ENCODE results near the gene ZNRF2.

ZNRF2 gene

GRCh38 chr7:30274641-30275040 is 9.8 kb upstream of the ZNRF2 start:
- Histone ChIP-seq H3K9me3 (ENCODE audit: severe bottlenecking) (no peaks in the 10 kb centered on the region), H3K27ac (ENCODE audit: poor library complexity, severe bottlenecking) (no peak overlapping the region), H3K4me3 (ENCODE audit: severe bottlenecking) (no peak overlapping the region), H3K36me3 (ENCODE audit: low read depth) (no peaks in the 10 kb centered on the region), H3K27me3 (ENCODE audit: insufficient read depth, poor library complexity, severe bottlenecking) (no peaks in the 10 kb centered on the region), H3K4me1 (ENCODE audit: insufficient read depth, poor library complexity, severe bottlenecking) (no peaks in the 10 kb centered on the region)
- DNase-seq (ENCODE audit: low spot score), result no peak
- ATAC-seq (ENCODE audit: low read depth), result no peak
- TF ChIP-seq CTCF (IDR thresholded peaks at IDR 0.05; ENCODE audit: poor library complexity, severe bottlenecking), result no peak

- DNase-seq (ENCODE audit: low spot score), result no peak
- Histone ChIP-seq H3K9me3 (ENCODE audit: severe bottlenecking) (no peaks in the 10 kb centered on the region), H3K4me3 (ENCODE audit: severe bottlenecking) (no peak overlapping the region), H3K27me3 (ENCODE audit: insufficient read depth, poor library complexity, severe bottlenecking) (no peaks in the 10 kb centered on the region), H3K4me1 (ENCODE audit: insufficient read depth, poor library complexity, severe bottlenecking) (no peaks in the 10 kb centered on the region), H3K27ac (ENCODE audit: poor library complexity, severe bottlenecking) (no peak overlapping the region), H3K36me3 (ENCODE audit: low read depth) (no peaks in the 10 kb centered on the region)
- peak; percentile 73 for ATAC-seq (ENCODE audit: low read depth)
- peak; percentile 87 for TF ChIP-seq CTCF (IDR thresholded peaks at IDR 0.05; ENCODE audit: poor library complexity, severe bottlenecking)
Observed at GRCh38 chr7:30276203-30276900, 8.0 kb upstream of the ZNRF2 start.

- DNase-seq (ENCODE audit: low spot score) (no peak), ATAC-seq (ENCODE audit: low read depth) (no peak)
- H3K36me3 ChIP-seq (ENCODE audit: low read depth), result no peaks in the 10 kb centered on the region
- no peak for TF ChIP-seq CTCF (IDR thresholded peaks at IDR 0.05; ENCODE audit: poor library complexity, severe bottlenecking)
- H3K4me1 ChIP-seq (ENCODE audit: insufficient read depth, poor library complexity, severe bottlenecking), result no peaks in the 10 kb centered on the region
- no peak overlapping the region for H3K4me3 ChIP-seq (ENCODE audit: severe bottlenecking)
- H3K9me3 ChIP-seq (ENCODE audit: severe bottlenecking), result no peaks in the 10 kb centered on the region
- H3K27ac ChIP-seq (ENCODE audit: poor library complexity, severe bottlenecking), result no peak overlapping the region
- no peaks in the 10 kb centered on the region for H3K27me3 ChIP-seq (ENCODE audit: insufficient read depth, poor library complexity, severe bottlenecking)
Observed at GRCh38 chr7:30278376-30278775, 6.0 kb upstream of the ZNRF2 start.

- Histone ChIP-seq H3K9me3 (ENCODE audit: severe bottlenecking) (no peaks in the 10 kb centered on the region), H3K27me3 (ENCODE audit: insufficient read depth, poor library complexity, severe bottlenecking) (no peaks in the 10 kb centered on the region), H3K36me3 (ENCODE audit: low read depth) (no peaks in the 10 kb centered on the region), H3K4me3 (ENCODE audit: severe bottlenecking) (no peak overlapping the region), H3K27ac (ENCODE audit: poor library complexity, severe bottlenecking) (no peak overlapping the region), H3K4me1 (ENCODE audit: insufficient read depth, poor library complexity, severe bottlenecking) (no peaks in the 10 kb centered on the region)
- ATAC-seq (ENCODE audit: low read depth), result no peak
- no peak for TF ChIP-seq CTCF (IDR thresholded peaks at IDR 0.05; ENCODE audit: poor library complexity, severe bottlenecking)
- DNase-seq (ENCODE audit: low spot score), result no peak
Observed at GRCh38 chr7:30278849-30279652, 5.3 kb upstream of the ZNRF2 start.

- no peak for TF ChIP-seq CTCF (IDR thresholded peaks at IDR 0.05; ENCODE audit: poor library complexity, severe bottlenecking)
Observed at GRCh38 chr7:30279653-30279904, 4.8 kb upstream of the ZNRF2 start.

More at GRCh38 chr7:30279653-30279904, 4.8 kb upstream of the ZNRF2 start:
- Histone ChIP-seq H3K4me1 (ENCODE audit: insufficient read depth, poor library complexity, severe bottlenecking) (no peaks in the 10 kb centered on the region), H3K27me3 (ENCODE audit: insufficient read depth, poor library complexity, severe bottlenecking) (no peaks in the 10 kb centered on the region), H3K4me3 (ENCODE audit: severe bottlenecking) (no peak overlapping the region), H3K36me3 (ENCODE audit: low read depth) (no peaks in the 10 kb centered on the region), H3K9me3 (ENCODE audit: severe bottlenecking) (no peaks in the 10 kb centered on the region), H3K27ac (ENCODE audit: poor library complexity, severe bottlenecking) (no peak overlapping the region)
- DNase-seq (ENCODE audit: low spot score) (no peak), ATAC-seq (ENCODE audit: low read depth) (no peak)
